IMR-90 (cell line): ENCODE data around the gene SPP1. TPM values are rescaled to one million over a fixed set of nuclear protein-coding genes. Genes with fewer than 3 reads are reported as not detected.

Source experiments
- ATAC-seq: fragments of 200-7000 bp; cut with Tn5 transposase; 2 replicates; pipeline ENCODE4 v1.9.1; 2020; ENCODE audit warnings: low read depth, mild to moderate bottlenecking, moderate library complexity
- BruUV-seq: library from RNA; stranded (reverse); fragments of 400-500 nt; replicated peaks from 2 replicates; lab custom pipeline; 2021; lab: Mats Ljungman, UMichigan
- CTCF ChIA-PET: fragments of 300-600 bp; formaldehyde crosslinking; extraction: SDS; loops from one replicate; lab custom pipeline; 2021; ENCODE audit warnings: antibody characterized with exemption; lab: Yijun Ruan, JAX
- POLR2A ChIA-PET: fragments of 300-600 bp; sonication (Branson Sonifier 250); formaldehyde crosslinking; loops from one replicate; lab custom pipeline; 2022; ENCODE audit warnings: antibody characterized with exemption; ENCODE audit not compliant: unreplicated experiment; lab: Charles Lee
- DNase-seq: peaks from one replicate; pipeline ENCODE4 v3.0.0; 2013
- H2AFZ ChIP-seq: replicated peaks from 2 replicates; pipeline ENCODE3; 2013; ENCODE audit warnings: low read length, mild to moderate bottlenecking; ENCODE audit not compliant: poor library complexity
- H2AK5ac ChIP-seq: 2 replicates; pipeline ENCODE4 v1.6.1; 2013; ENCODE audit warnings: low read depth, low read length, inconsistent platforms
- H2AK9ac ChIP-seq: replicated peaks from 2 replicates; pipeline ENCODE3; 2013; ENCODE audit warnings: mild to moderate bottlenecking, low read depth, low read length, moderate library complexity; ENCODE audit not compliant: poor library complexity
- H2BK120ac ChIP-seq: 2 replicates; pipeline ENCODE4 v1.6.1; 2013; ENCODE audit warnings: low read depth, low read length, inconsistent platforms
- H2BK15ac ChIP-seq: 3 replicates; pipeline ENCODE4 v1.6.1; 2013; ENCODE audit warnings: low read depth, low read length, inconsistent platforms
- H2BK20ac ChIP-seq: 2 replicates; pipeline ENCODE4 v1.6.1; 2013; ENCODE audit warnings: low read depth, mild to moderate bottlenecking, inconsistent platforms, low read length, moderate library complexity
- H2BK5ac ChIP-seq: 2 replicates; pipeline ENCODE4 v1.6.1; 2013; ENCODE audit warnings: mild to moderate bottlenecking, low read depth, low read length, inconsistent platforms; ENCODE audit not compliant: poor library complexity, severe bottlenecking
- H3K14ac ChIP-seq: replicated peaks from 2 replicates; pipeline ENCODE4 v1.6.1; 2013; ENCODE audit warnings: low read depth, low read length, inconsistent platforms
- H3K18ac ChIP-seq: 2 replicates; pipeline ENCODE4 v1.6.1; 2013; ENCODE audit warnings: low read depth, low read length, control low read depth
- H3K23ac ChIP-seq: 2 replicates; pipeline ENCODE4 v1.6.1; 2013; ENCODE audit warnings: low read depth, low read length, inconsistent platforms
- H3K27ac ChIP-seq: 2 replicates; pipeline ENCODE4 v1.5.1; 2013; ENCODE audit warnings: mild to moderate bottlenecking, control low read depth, low read length; ENCODE audit not compliant: insufficient read depth
- H3K27me3 ChIP-seq: 2 replicates; pipeline ENCODE4 v1.6.1; 2013; ENCODE audit warnings: low read length; ENCODE audit not compliant: control insufficient read depth, insufficient read depth
- H3K36me3 ChIP-seq: 2 replicates; pipeline ENCODE4 v1.6.1; 2013; ENCODE audit warnings: low read length, mixed read lengths; ENCODE audit not compliant: control insufficient read depth, insufficient read depth
- H3K4ac ChIP-seq: 2 replicates; pipeline ENCODE4 v1.6.1; 2013; ENCODE audit warnings: low read depth, low read length, inconsistent platforms
- H3K4me1 ChIP-seq: 2 replicates; pipeline ENCODE4 v1.6.1; 2013; ENCODE audit warnings: low read length, mixed read lengths; ENCODE audit not compliant: control insufficient read depth, insufficient read depth
- H3K4me2 ChIP-seq: 2 replicates; pipeline ENCODE4 v1.6.1; 2013; ENCODE audit warnings: low read depth, mild to moderate bottlenecking, control low read depth, low read length, moderate library complexity
- H3K4me3 ChIP-seq: 2 replicates; pipeline ENCODE4 v1.5.1; 2013; ENCODE audit warnings: low read depth, mild to moderate bottlenecking, control low read depth, low read length, moderate library complexity; ENCODE audit not compliant: insufficient read depth
- H3K56ac ChIP-seq: 2 replicates; pipeline ENCODE4 v1.6.1; 2013; ENCODE audit warnings: low read length, inconsistent platforms; ENCODE audit not compliant: insufficient read depth; ENCODE audit errors: extremely low read depth
- H3K79me1 ChIP-seq, 2 experiments: 2 replicates each; pipeline ENCODE4 v1.6.1; 2013; ENCODE audit warnings: low read length in 2 of 2, inconsistent platforms in 1 of 2, low read depth in 1 of 2
- H3K9ac ChIP-seq: 2 replicates; pipeline ENCODE4 v1.6.1; 2013; ENCODE audit warnings: low read depth, low read length, control low read depth
- H3K9me1 ChIP-seq: 2 replicates; pipeline ENCODE4 v1.6.1; 2013; ENCODE audit warnings: low read length, inconsistent platforms; ENCODE audit not compliant: insufficient read depth
- H3K9me3 ChIP-seq: 2 replicates; pipeline ENCODE4 v1.6.1; 2013; ENCODE audit warnings: low read length; ENCODE audit not compliant: control insufficient read depth, insufficient read depth
- H4K20me1 ChIP-seq: 2 replicates; pipeline ENCODE4 v1.6.1; 2013; ENCODE audit warnings: low read length, inconsistent platforms; ENCODE audit not compliant: insufficient read depth
- H4K5ac ChIP-seq: 2 replicates; pipeline ENCODE4 v1.6.1; 2013; ENCODE audit warnings: mild to moderate bottlenecking, low read depth, low read length, control low read depth
- H4K8ac ChIP-seq, 2 experiments: 2 replicates each; pipeline ENCODE4 v1.6.1; 2013; ENCODE audit warnings: low read depth in 2 of 2, low read length in 2 of 2, control low read depth in 1 of 2, inconsistent platforms in 1 of 2
- H4K91ac ChIP-seq: 2 replicates; pipeline ENCODE4 v1.6.1; 2013; ENCODE audit warnings: low read depth, low read length, inconsistent platforms; ENCODE audit not compliant: insufficient read depth
- BHLHE40 ChIP-seq: fragments of 150-350 bp; IDR thresholded peaks from 2 replicates; pipeline ENCODE4 v1.6.1; 2016; ENCODE audit warnings: mild to moderate bottlenecking, low read depth, low read length
- CTCF ChIP-seq: conservative IDR thresholded peaks from 2 replicates; pipeline ENCODE4 v1.5.1; 2012; ENCODE audit warnings: mild to moderate bottlenecking, low read depth, low read length, improper control_type of control experiment
- ELK1 ChIP-seq: fragments of 150-350 bp; IDR thresholded peaks from 2 replicates; pipeline ENCODE4 v1.6.1; 2016; ENCODE audit warnings: low read depth, mild to moderate bottlenecking, low read length, moderate library complexity, borderline replicate concordance
- POLR2A ChIP-seq: IDR thresholded peaks from 2 replicates; pipeline ENCODE4 v1.6.1; 2012; ENCODE audit warnings: mild to moderate bottlenecking, low read depth, low read length
- RAD21 ChIP-seq: IDR thresholded peaks from 2 replicates; pipeline ENCODE4 v1.6.1; 2012; ENCODE audit warnings: low read length, improper control_type of control experiment
- WGBS, 2 experiments: methylation state at CpG; one replicate each; pipeline versions ENCODE4 v1.1.5 to v1.1.7; 2013; ENCODE audit warnings: missing lambda C conversion rate in 2 of 2; ENCODE audit not compliant: insufficient read length in 1 of 2; ENCODE audit errors: extremely low coverage in 2 of 2; 5-methylcytosine and 5-hydroxymethylcytosine counted together
- dilution Hi-C: fragments of 300-500 bp; cut with HindIII; formaldehyde crosslinking; loops from one replicate; pipeline ENCODE4 v1.14.3; 2018; ENCODE audit warnings: low sequenced_read_pairs; ENCODE audit not compliant: unreplicated experiment
- in situ Hi-C: fragments of 300-500 bp; cut with MboI; formaldehyde crosslinking; loops from 3 replicates; pipeline ENCODE4 v1.14.3; 2019; ENCODE audit warnings: low sequenced_read_pairs, inconsistent platforms, mixed read lengths
- intact Hi-C: fragments of 100-400 bp; cut with micrococcal nuclease; formaldehyde crosslinking; loops from 2 replicates; pipeline ENCODE4 v1.10.0; 2022
- polyA plus RNA-seq, 3 experiments: library from polyadenylated mRNA; depleted of rRNA; stranded (reverse); fragments of >200 nt; gene quantifications; 2 replicates each; pipeline ENCODE4 v1.2.3, GENCODE V29; 2012; ENCODE audit warnings: low replicate concordance in 1 of 3
- total RNA-seq: library from RNA; depleted of rRNA; stranded (reverse); fragments of >200 nt; gene quantifications from 2 replicates; pipeline ENCODE4 v1.2.3, GENCODE V29; 2012

Gene SPP1
- total and polyA plus RNA-seq, 2 of the 4 experiments (the other 2 are of a cell fraction): 0.18 to 0.50 TPM

- 0 out of 2 replicates have a peak, but pooled peaks cover 6% of the 10 kb centered on the region for H3K4me1 ChIP-seq
- H2AK5ac ChIP-seq: no peak overlapping the region
- no peak overlapping the region for H3K4ac ChIP-seq
- ATAC-seq (no peak), DNase-seq (no peak)
- H2AK9ac ChIP-seq: no peak overlapping the region
- ChIA-PET CTCF (no interaction called here), POLR2A (no interaction called here)
- no peak overlapping the region for H3K18ac ChIP-seq
- no peak overlapping the region for H3K4me2 ChIP-seq
- H3K4me3 ChIP-seq: no peak overlapping the region
- BruUV-seq: no TSS peak
- H2AFZ ChIP-seq: no peak overlapping the region
- H3K9ac ChIP-seq: no peak overlapping the region
- H3K9me1 ChIP-seq: no peaks in the 10 kb centered on the region; the same call in 1 of the 2 replicates
- intact Hi-C loops: no loop called here
- no peak overlapping the region for H3K23ac ChIP-seq
- H3K27ac ChIP-seq: no peak overlapping the region
- TF ChIP-seq POLR2A (no peak), RAD21 (no peak), BHLHE40 (no peak), ELK1 (no peak), CTCF (no peak)
- no peak overlapping the region for H2BK15ac ChIP-seq
- H3K14ac ChIP-seq: no peak overlapping the region
- no peak overlapping the region for H3K56ac ChIP-seq
- no peak overlapping the region for H2BK120ac ChIP-seq
- H2BK5ac ChIP-seq: no peak overlapping the region
- in situ Hi-C loops: no loop called here
- no peaks in the 10 kb centered on the region for H3K27me3 ChIP-seq
- H3K79me1 ChIP-seq: peaks cover 0 to 7% of the 10 kb centered on the region in 2 experiments; a peak in 1 of 4 replicates
- H2BK20ac ChIP-seq: no peak overlapping the region
- H3K9me3 ChIP-seq: no peaks in the 10 kb centered on the region
- no peaks in the 10 kb centered on the region for H3K36me3 ChIP-seq
- H4K91ac ChIP-seq: no peak overlapping the region
- H4K20me1 ChIP-seq: no peaks in the 10 kb centered on the region
- dilution Hi-C loops: no loop called here
- H4K8ac ChIP-seq: no peak overlapping the region
- no peak overlapping the region for H4K5ac ChIP-seq
- WGBS, 2 experiments: no CpG with 5 or more reads among the region's 3 CpGs
These were observed 27.7 kb downstream of the SPP1 start for GRCh38 chr4:88003261-88003660.
